B cell (primary cell): ENCODE results near the gene MBOAT1. TPM values are rescaled to one million over a fixed set of nuclear protein-coding genes. Genes with fewer than 3 reads are reported as not detected.

Experiments used
- ATAC-seq: fragments of 200-7000 bp; cut with Tn5 transposase; one replicate; pipeline ENCODE4 v1.10.0; 2021; ENCODE audit warnings: low read depth, mild to moderate bottlenecking, moderate number of reproducible peaks, moderate library complexity
- CTCF ChIA-PET: fragments of 350-600 bp; sonication (Branson Sonifier 250); formaldehyde crosslinking; loops from one replicate; lab custom pipeline; 2021; ENCODE audit warnings: antibody characterized with exemption, inconsistent platforms; lab: Charles Lee
- POLR2A ChIA-PET: fragments of 350-600 bp; sonication (Branson Sonifier 250); formaldehyde crosslinking; loops from one replicate; lab custom pipeline; 2021; ENCODE audit warnings: antibody characterized with exemption; lab: Charles Lee
- DNase-seq: peaks from one replicate; pipeline ENCODE4 v3.0.0; 2013
- H2AFZ ChIP-seq: 2 replicates; pipeline ENCODE4 v1.6.1; 2012; ENCODE audit warnings: mild to moderate bottlenecking, low read depth, low read length; ENCODE audit not compliant: insufficient read depth, poor library complexity, severe bottlenecking
- H3K27ac ChIP-seq, 2 donors: 1 replicate in 1 of 2; 2 replicates in 1 of 2; pipeline ENCODE4 v1.5.1; 2012 to 2013; ENCODE audit warnings: low read length in 2 of 2, mild to moderate bottlenecking in 2 of 2, moderate library complexity in 1 of 2
- H3K27me3 ChIP-seq, 4 experiments: fragments of 200-600 bp in 1 of 4; sonication (generic) in 1 of 4; replicated peaks in 1 of 4; 1 replicate in 2 of 4; 2 replicates in 2 of 4; pipeline versions ENCODE4 v1.6.1 to v1.7.0; 2013 to 2016; ENCODE audit warnings: low read length in 3 of 4, mild to moderate bottlenecking in 2 of 4, mixed read lengths in 1 of 4, moderate library complexity in 1 of 4; ENCODE audit not compliant: insufficient read depth in 4 of 4, control insufficient read depth in 3 of 4; ENCODE audit errors: control extremely low read depth in 1 of 4
- H3K36me3 ChIP-seq, 2 experiments: replicated peaks in 1 of 2; 1 replicate in 1 of 2; 2 replicates in 1 of 2; pipeline versions ENCODE4 v1.6.1 to v1.7.1; 2013; ENCODE audit warnings: low read length in 1 of 2; ENCODE audit not compliant: insufficient read depth in 2 of 2, control insufficient read depth in 1 of 2; ENCODE audit errors: control extremely low read depth in 1 of 2, extremely low read depth in 1 of 2
- H3K4me1 ChIP-seq, 2 donors: fragments of 200-600 bp in 1 of 2; sonication (generic) in 1 of 2; 1 replicate in 1 of 2; 2 replicates in 1 of 2; pipeline versions ENCODE4 v1.5.1 to v1.6.1; 2013 to 2017; ENCODE audit warnings: low read length in 2 of 2; ENCODE audit not compliant: control insufficient read depth in 2 of 2, insufficient read depth in 2 of 2
- H3K4me2 ChIP-seq: replicated peaks from 2 replicates; pipeline ENCODE3; 2012; ENCODE audit warnings: mild to moderate bottlenecking, low read depth, low read length; ENCODE audit not compliant: poor library complexity, severe bottlenecking
- H3K4me3 ChIP-seq, 5 experiments: fragments of 200-600 bp in 1 of 5; sonication (generic) in 1 of 5; 1 replicate in 3 of 5; 2 replicates in 2 of 5; pipeline versions ENCODE4 v1.5.1 to v1.7.0; 2011 to 2016; ENCODE audit warnings: low read length in 4 of 5, mild to moderate bottlenecking in 4 of 5, low read depth in 2 of 5, control low read depth in 1 of 5, moderate library complexity in 1 of 5; ENCODE audit not compliant: insufficient read depth in 1 of 5; ENCODE audit errors: control extremely low read depth in 1 of 5, extremely low read depth in 1 of 5
- H3K79me2 ChIP-seq: fragments of 200-600 bp; sonication (generic); one replicate; pipeline ENCODE4 v1.6.0; 2016; ENCODE audit warnings: low read length; ENCODE audit not compliant: control insufficient read depth, insufficient read depth
- H3K9ac ChIP-seq: fragments of 200-600 bp; sonication (generic); 2 replicates; pipeline ENCODE4 v1.6.1; 2017; ENCODE audit warnings: mild to moderate bottlenecking, low read length, moderate library complexity
- H3K9me3 ChIP-seq, 3 donors: one replicate each; pipeline versions ENCODE4 v1.6.1 to v1.7.1; 2013; ENCODE audit warnings: low read length in 2 of 3; ENCODE audit not compliant: control insufficient read depth in 2 of 3, insufficient read depth in 1 of 3; ENCODE audit errors: control extremely low read depth in 1 of 3
- H4K20me1 ChIP-seq: 2 replicates; pipeline ENCODE4 v1.6.0; 2012; ENCODE audit warnings: mild to moderate bottlenecking, low read length; ENCODE audit not compliant: insufficient read depth, control insufficient read depth, poor library complexity, severe bottlenecking
- H3K27ac Mint-ChIP-seq: one replicate; pipeline ENCODE4 v1.8.0; 2021; ENCODE audit warnings: mixed read lengths
- H3K27me3 Mint-ChIP-seq: one replicate; pipeline ENCODE4 v1.8.0; 2021; ENCODE audit warnings: mixed read lengths
- H3K4me1 Mint-ChIP-seq: one replicate; pipeline ENCODE4 v1.8.0; 2021; ENCODE audit warnings: mixed read lengths
- H3K4me3 Mint-ChIP-seq: one replicate; pipeline ENCODE4 v1.8.0; 2021; ENCODE audit warnings: mixed read lengths
- H3K9me3 Mint-ChIP-seq: one replicate; pipeline ENCODE4 v1.8.0; 2022; ENCODE audit warnings: mixed read lengths; ENCODE audit not compliant: insufficient read depth
- EZH2 ChIP-seq: IDR thresholded peaks from 2 replicates; pipeline ENCODE4 v1.6.1; 2012; ENCODE audit warnings: borderline replicate concordance, low read depth, mild to moderate bottlenecking, moderate library complexity, low read length; ENCODE audit not compliant: insufficient read depth, poor library complexity, severe bottlenecking
- WGBS: methylation state at CpG from one replicate; pipeline ENCODE4 v1.1.5; 2013; ENCODE audit warnings: missing lambda C conversion rate; ENCODE audit not compliant: insufficient coverage; 5-methylcytosine and 5-hydroxymethylcytosine counted together
- intact Hi-C: fragments of 100-400 bp; cut with micrococcal nuclease; formaldehyde crosslinking; loops from one replicate; pipeline ENCODE4 v1.10.0; 2022
- polyA plus RNA-seq: library from polyadenylated mRNA; depleted of rRNA; stranded (reverse); fragments of >200 nt; gene quantifications from 2 replicates; pipeline ENCODE4 v1.2.3, GENCODE V29; 2012
- total RNA-seq, 2 donors: library from RNA; stranded (reverse); fragments of 120-200 nt in 1 of 2; gene quantifications; 1 replicate in 1 of 2; 2 replicates in 1 of 2; pipeline versions ENCODE4 v1.2.3 to v1.2.4, GENCODE V29; 2013 to 2022
- TF ChIP-seq, protein P1 (sequence below): fragments of 200-600 bp; IDR thresholded peaks from one replicate; pipeline ENCODE4 v1.8.0; 2022; ENCODE audit warnings: antibody characterized with exemption, mild to moderate bottlenecking

Gene MBOAT1
- total and polyA plus RNA-seq, 2 donors (not counting 1 experiment from before 2014, with no cell fraction given) = 5.4 to 8.1 TPM

DNA sequence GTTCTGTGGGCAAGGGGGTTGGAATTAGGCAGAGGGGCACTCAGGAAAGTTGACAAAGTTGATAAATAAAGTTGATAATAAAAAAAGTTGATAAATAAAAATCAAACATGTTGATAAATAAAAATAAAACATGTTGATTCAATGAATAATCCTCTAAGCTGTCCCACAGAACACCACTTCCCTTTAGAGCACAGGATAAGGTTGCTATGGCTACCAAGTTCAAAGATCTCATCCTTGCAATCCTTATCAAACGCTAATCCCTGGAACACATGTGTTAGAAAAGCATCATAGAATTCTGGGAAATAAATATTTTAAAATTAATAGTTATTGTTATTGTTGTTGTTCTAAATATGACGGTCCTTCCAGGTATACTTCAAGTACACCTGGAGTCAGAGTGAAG lies 33.9 kb downstream of the MBOAT1 start:
- Histone ChIP-seq H3K9ac (no peak overlapping the region), H3K27ac (no peak overlapping the region), H3K9me3 (peaks cover 0 to 8% (median 6%) of the 10 kb centered on the region in 3 donors), H3K4me2 (no peak overlapping the region), H3K27me3 (no peaks in the 10 kb centered on the region), H2AFZ (no peak overlapping the region), H3K79me2 (no peaks in the 10 kb centered on the region), H4K20me1 (no peaks in the 10 kb centered on the region), H3K4me3 (no peak overlapping the region), H3K36me3 (no peaks in the 10 kb centered on the region), H3K4me1 (peaks cover 9 to 11% of the 10 kb centered on the region in 2 donors)
- H3K4me1 Mint-ChIP-seq = peaks cover 14% of the 10 kb centered on the region
- ATAC-seq (no peak), DNase-seq (no peak)
- peaks cover 5% of the 10 kb centered on the region for H3K9me3 Mint-ChIP-seq
- TF ChIP-seq, protein P1, sequence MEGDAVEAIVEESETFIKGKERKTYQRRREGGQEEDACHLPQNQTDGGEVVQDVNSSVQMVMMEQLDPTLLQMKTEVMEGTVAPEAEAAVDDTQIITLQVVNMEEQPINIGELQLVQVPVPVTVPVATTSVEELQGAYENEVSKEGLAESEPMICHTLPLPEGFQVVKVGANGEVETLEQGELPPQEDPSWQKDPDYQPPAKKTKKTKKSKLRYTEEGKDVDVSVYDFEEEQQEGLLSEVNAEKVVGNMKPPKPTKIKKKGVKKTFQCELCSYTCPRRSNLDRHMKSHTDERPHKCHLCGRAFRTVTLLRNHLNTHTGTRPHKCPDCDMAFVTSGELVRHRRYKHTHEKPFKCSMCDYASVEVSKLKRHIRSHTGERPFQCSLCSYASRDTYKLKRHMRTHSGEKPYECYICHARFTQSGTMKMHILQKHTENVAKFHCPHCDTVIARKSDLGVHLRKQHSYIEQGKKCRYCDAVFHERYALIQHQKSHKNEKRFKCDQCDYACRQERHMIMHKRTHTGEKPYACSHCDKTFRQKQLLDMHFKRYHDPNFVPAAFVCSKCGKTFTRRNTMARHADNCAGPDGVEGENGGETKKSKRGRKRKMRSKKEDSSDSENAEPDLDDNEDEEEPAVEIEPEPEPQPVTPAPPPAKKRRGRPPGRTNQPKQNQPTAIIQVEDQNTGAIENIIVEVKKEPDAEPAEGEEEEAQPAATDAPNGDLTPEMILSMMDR = no peak
- TF ChIP-seq EZH2 = no peak
- ChIA-PET CTCF (interaction anchor here (0.7 to 0.8 kb wide), 2 partner anchors 16 to 52 kb away, joined by 3 read pairs; no protein-coding TSS in a partner anchor), POLR2A (no interaction called here)
- WGBS = 100% methylated on average over 1 of the region's 2 CpGs
- no peaks in the 10 kb centered on the region for H3K27me3 Mint-ChIP-seq
- intact Hi-C loops = no loop called here
- no peak overlapping the region for H3K4me3 Mint-ChIP-seq
- no peak overlapping the region for H3K27ac Mint-ChIP-seq

DNA sequence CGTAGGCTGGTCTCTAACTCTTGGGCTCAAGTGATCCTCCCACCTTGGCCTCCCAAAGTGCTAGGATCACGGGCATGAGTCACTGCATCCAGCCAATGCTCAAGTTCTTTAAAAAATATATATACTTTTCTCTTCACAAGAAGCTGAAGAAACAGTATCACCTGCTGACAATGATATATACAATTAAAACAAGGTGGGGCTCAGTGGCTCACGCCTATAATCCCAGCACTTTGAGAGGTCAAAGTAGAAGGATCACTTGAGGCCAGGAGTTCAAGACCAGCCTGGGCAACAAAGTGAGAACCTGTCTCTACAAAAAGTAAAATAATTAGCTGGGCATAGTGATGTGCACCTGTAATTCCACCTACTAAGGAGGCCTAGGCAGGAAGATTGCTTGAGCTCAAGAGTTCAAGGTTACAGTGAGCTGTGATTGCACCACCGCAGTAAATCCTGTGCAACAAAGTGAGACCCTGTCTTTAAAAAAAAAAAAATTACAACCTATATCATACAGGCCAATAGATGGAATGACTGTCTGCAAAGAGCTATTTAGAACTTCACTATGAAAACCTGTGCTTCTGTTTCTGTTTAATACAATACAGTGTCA lies 36.4 kb downstream of the MBOAT1 start:
- POLR2A ChIA-PET = no interaction called here
- no peak overlapping the region for H2AFZ ChIP-seq
- H3K4me3 Mint-ChIP-seq = no peak overlapping the region
- WGBS = 88% methylated on average over 1 of the region's 4 CpGs
- H3K4me2 ChIP-seq = no peak overlapping the region
- H3K27me3 ChIP-seq = no peaks in the 10 kb centered on the region
- H3K27me3 Mint-ChIP-seq = no peaks in the 10 kb centered on the region
- TF ChIP-seq EZH2 = no peak
- TF ChIP-seq, protein P1 = no peak
- peaks cover 3% of the 10 kb centered on the region for H3K9me3 Mint-ChIP-seq
- CTCF ChIA-PET = interaction anchor here (1.4 kb wide), 1 partner anchor 49 kb away, joined by 4 read pairs; no protein-coding TSS in a partner anchor
- no peak for ATAC-seq
- peaks cover 9 to 11% of the 10 kb centered on the region in 2 donors for H3K4me1 ChIP-seq
- DNase-seq = no peak
- no peak overlapping the region for H3K9ac ChIP-seq
- peaks cover 17% of the 10 kb centered on the region for H3K4me1 Mint-ChIP-seq
- no peaks in the 10 kb centered on the region for H3K79me2 ChIP-seq
- intact Hi-C loops = no loop called here
- H3K4me3 ChIP-seq = no peak overlapping the region
- no peak overlapping the region for H3K27ac ChIP-seq
- no peak overlapping the region for H3K27ac Mint-ChIP-seq
- no peaks in the 10 kb centered on the region for H3K9me3 ChIP-seq
- H4K20me1 ChIP-seq = no peaks in the 10 kb centered on the region
- no peaks in the 10 kb centered on the region for H3K36me3 ChIP-seq
